MM.1S (cell line): ENCODE data around the gene PPP1R14C.

ENCODE experiments used
- DNase-seq: peaks from one replicate; pipeline ENCODE4 v3.0.0-alpha.2; 2015
- H2AFZ ChIP-seq: fragments of 300-600 bp; sonication (generic); 2 replicates; pipeline ENCODE4 v1.6.0; 2016; ENCODE audit warnings: antibody characterized with exemption, low read length
- H3F3A ChIP-seq: fragments of 300-600 bp; sonication (generic); 2 replicates; pipeline ENCODE4 v1.6.1; 2016; ENCODE audit warnings: mild to moderate bottlenecking, antibody characterized with exemption, low read length, moderate library complexity, mixed read lengths; ENCODE audit not compliant: insufficient read depth
- H3K27ac ChIP-seq: fragments of 300-600 bp; sonication (generic); 2 replicates; pipeline ENCODE4 v1.5.1; 2016; ENCODE audit warnings: mild to moderate bottlenecking, low read length
- H3K27me3 ChIP-seq: fragments of 300-600 bp; sonication (generic); replicated peaks from 2 replicates; pipeline ENCODE4 v1.6.0; 2016; ENCODE audit warnings: low read length; ENCODE audit not compliant: insufficient read depth
- H3K36me3 ChIP-seq: fragments of 300-600 bp; sonication (generic); replicated peaks from 2 replicates; pipeline ENCODE4 v1.6.1; 2016; ENCODE audit warnings: mild to moderate bottlenecking, low read length, mixed read lengths; ENCODE audit not compliant: insufficient read depth
- H3K4me1 ChIP-seq: fragments of 300-600 bp; sonication (generic); 2 replicates; pipeline ENCODE4 v1.6.1; 2016; ENCODE audit warnings: low read length, mixed read lengths
- H3K4me2 ChIP-seq: fragments of 300-600 bp; sonication (generic); 2 replicates; pipeline ENCODE4 v1.6.0; 2016; ENCODE audit warnings: low read depth, low read length
- H3K4me3 ChIP-seq: fragments of 300-600 bp; sonication (generic); 2 replicates; pipeline ENCODE4 v1.5.1; 2016; ENCODE audit warnings: low read length, mixed read lengths
- H3K79me2 ChIP-seq: fragments of 300-600 bp; sonication (generic); 2 replicates; pipeline ENCODE4 v1.6.1; 2016; ENCODE audit warnings: mixed run types, low read length, mixed read lengths
- H3K9ac ChIP-seq: fragments of 300-600 bp; sonication (generic); 2 replicates; pipeline ENCODE4 v1.6.1; 2016; ENCODE audit warnings: low read length, mixed read lengths
- H3K9me2 ChIP-seq: fragments of 300-600 bp; sonication (generic); replicated peaks from 2 replicates; pipeline ENCODE4 v1.6.1; 2016; ENCODE audit warnings: mild to moderate bottlenecking, low read length, mixed read lengths; ENCODE audit not compliant: insufficient read depth
- H3K9me3 ChIP-seq: fragments of 300-600 bp; sonication (generic); replicated peaks from 2 replicates; pipeline ENCODE4 v1.6.1; 2016; ENCODE audit warnings: mild to moderate bottlenecking, low read length, mixed read lengths; ENCODE audit not compliant: insufficient read depth
- H4K20me1 ChIP-seq: fragments of 300-600 bp; sonication (generic); 2 replicates; pipeline ENCODE4 v1.6.1; 2016; ENCODE audit warnings: mild to moderate bottlenecking, low read length, moderate library complexity, mixed read lengths; ENCODE audit not compliant: insufficient read depth
- CTCF ChIP-seq: fragments of 300-600 bp; sonication (generic); IDR thresholded peaks from 2 replicates; pipeline ENCODE4 v1.5.1; 2016; ENCODE audit warnings: antibody characterized with exemption, low read length, mixed read lengths
- EZH2 ChIP-seq: fragments of 300-600 bp; sonication (generic); optimal IDR thresholded peaks from 2 replicates; pipeline ENCODE3; 2017; ENCODE audit warnings: low read depth, mild to moderate bottlenecking, antibody characterized with exemption, low read length, mixed read lengths
- EZH2phosphoT487 ChIP-seq: fragments of 300-600 bp; sonication (generic); IDR thresholded peaks from 2 replicates; pipeline ENCODE4 v1.6.1; 2018; ENCODE audit warnings: antibody characterized with exemption, low read length

The PPP1R14C gene

GRCh38 chr6:150176152-150176551 lies 33.3 kb downstream of the PPP1R14C start:
- H3K4me2 ChIP-seq: no peak overlapping the region
- no peaks in the 10 kb centered on the region for H3K4me1 ChIP-seq
- no peaks in the 10 kb centered on the region for H4K20me1 ChIP-seq
- H3K27ac ChIP-seq: no peak overlapping the region
- no peak for DNase-seq
- no peak overlapping the region for H2AFZ ChIP-seq
- no peaks in the 10 kb centered on the region for H3F3A ChIP-seq
- no peaks in the 10 kb centered on the region for H3K27me3 ChIP-seq
- H3K79me2 ChIP-seq: no peaks in the 10 kb centered on the region
- no peaks in the 10 kb centered on the region for H3K9me3 ChIP-seq
- TF ChIP-seq EZH2phosphoT487: no peak
- no peak for TF ChIP-seq EZH2
- TF ChIP-seq CTCF: no peak
- no peaks in the 10 kb centered on the region for H3K9me2 ChIP-seq
- no peak overlapping the region for H3K9ac ChIP-seq
- no peak overlapping the region for H3K4me3 ChIP-seq
- no peaks in the 10 kb centered on the region for H3K36me3 ChIP-seq

GRCh38 chr6:150176659-150177058 lies 33.8 kb downstream of the PPP1R14C start:
- Histone ChIP-seq H3K4me1 (no peaks in the 10 kb centered on the region), H3K27me3 (no peaks in the 10 kb centered on the region), H3K4me2 (no peak overlapping the region), H3F3A (no peaks in the 10 kb centered on the region), H3K79me2 (no peaks in the 10 kb centered on the region), H3K27ac (no peak overlapping the region), H3K9me3 (no peaks in the 10 kb centered on the region), H3K9ac (no peak overlapping the region), H3K36me3 (no peaks in the 10 kb centered on the region), H3K4me3 (no peak overlapping the region), H3K9me2 (no peaks in the 10 kb centered on the region), H4K20me1 (no peaks in the 10 kb centered on the region), H2AFZ (no peak overlapping the region)
- TF ChIP-seq CTCF: no peak
- no peak for TF ChIP-seq EZH2
- TF ChIP-seq EZH2phosphoT487: no peak
- DNase-seq: no peak

GRCh38 chr6:150177259-150177951 lies 34.6 kb downstream of the PPP1R14C start:
- Histone ChIP-seq H3K4me3 (no peak overlapping the region), H3K27ac (no peak overlapping the region), H2AFZ (no peak overlapping the region), H4K20me1 (no peaks in the 10 kb centered on the region), H3K9me2 (no peaks in the 10 kb centered on the region), H3F3A (no peaks in the 10 kb centered on the region), H3K9ac (no peak overlapping the region), H3K79me2 (no peaks in the 10 kb centered on the region), H3K36me3 (no peaks in the 10 kb centered on the region), H3K27me3 (no peaks in the 10 kb centered on the region), H3K4me1 (no peaks in the 10 kb centered on the region), H3K9me3 (no peaks in the 10 kb centered on the region), H3K4me2 (no peak overlapping the region)
- TF ChIP-seq EZH2phosphoT487: no peak
- no peak for DNase-seq

GRCh38 chr6:150177952-150178520 lies 35.2 kb downstream of the PPP1R14C start:
- H3K27me3 ChIP-seq: no peaks in the 10 kb centered on the region
- no peaks in the 10 kb centered on the region for H3F3A ChIP-seq
- no peaks in the 10 kb centered on the region for H3K9me2 ChIP-seq
- no peaks in the 10 kb centered on the region for H3K4me1 ChIP-seq
- TF ChIP-seq CTCF: no peak
- TF ChIP-seq EZH2: no peak
- TF ChIP-seq EZH2phosphoT487: no peak
- no peak overlapping the region for H3K4me2 ChIP-seq
- H3K4me3 ChIP-seq: no peak overlapping the region
- H4K20me1 ChIP-seq: no peaks in the 10 kb centered on the region
- DNase-seq: no peak
- no peak overlapping the region for H3K9ac ChIP-seq
- no peak overlapping the region for H2AFZ ChIP-seq
- no peaks in the 10 kb centered on the region for H3K9me3 ChIP-seq
- no peaks in the 10 kb centered on the region for H3K36me3 ChIP-seq
- no peaks in the 10 kb centered on the region for H3K79me2 ChIP-seq
- no peak overlapping the region for H3K27ac ChIP-seq
